IMR-90 (cell line): ENCODE results near the gene SYMPK. TPM values are rescaled to one million over a fixed set of nuclear protein-coding genes. Genes with fewer than 3 reads are reported as not detected.
A peak's percentile ranks its signal among the peaks of the same experiment; 100 is the strongest.

Source experiments
- ATAC-seq: fragments of 200-7000 bp; cut with Tn5 transposase; 2 replicates; pipeline ENCODE4 v1.9.1; 2020; ENCODE audit warnings: low read depth, mild to moderate bottlenecking, moderate library complexity
- BruUV-seq: library from RNA; stranded (reverse); fragments of 400-500 nt; replicated peaks from 2 replicates; lab custom pipeline; 2021; lab: Mats Ljungman, UMichigan
- CTCF ChIA-PET: fragments of 300-600 bp; formaldehyde crosslinking; extraction: SDS; loops from one replicate; lab custom pipeline; 2021; ENCODE audit warnings: antibody characterized with exemption; lab: Yijun Ruan, JAX
- POLR2A ChIA-PET: fragments of 300-600 bp; sonication (Branson Sonifier 250); formaldehyde crosslinking; loops from one replicate; lab custom pipeline; 2022; ENCODE audit warnings: antibody characterized with exemption; ENCODE audit not compliant: unreplicated experiment; lab: Charles Lee
- DNase-seq: peaks from one replicate; pipeline ENCODE4 v3.0.0; 2013
- H2AFZ ChIP-seq: replicated peaks from 2 replicates; pipeline ENCODE3; 2013; ENCODE audit warnings: low read length, mild to moderate bottlenecking; ENCODE audit not compliant: poor library complexity
- H2AK5ac ChIP-seq: 2 replicates; pipeline ENCODE4 v1.6.1; 2013; ENCODE audit warnings: low read depth, low read length, inconsistent platforms
- H2AK9ac ChIP-seq: replicated peaks from 2 replicates; pipeline ENCODE3; 2013; ENCODE audit warnings: mild to moderate bottlenecking, low read depth, low read length, moderate library complexity; ENCODE audit not compliant: poor library complexity
- H2BK120ac ChIP-seq: 2 replicates; pipeline ENCODE4 v1.6.1; 2013; ENCODE audit warnings: low read depth, low read length, inconsistent platforms
- H2BK15ac ChIP-seq: 3 replicates; pipeline ENCODE4 v1.6.1; 2013; ENCODE audit warnings: low read depth, low read length, inconsistent platforms
- H2BK20ac ChIP-seq: 2 replicates; pipeline ENCODE4 v1.6.1; 2013; ENCODE audit warnings: low read depth, mild to moderate bottlenecking, inconsistent platforms, low read length, moderate library complexity
- H2BK5ac ChIP-seq: 2 replicates; pipeline ENCODE4 v1.6.1; 2013; ENCODE audit warnings: mild to moderate bottlenecking, low read depth, low read length, inconsistent platforms; ENCODE audit not compliant: poor library complexity, severe bottlenecking
- H3K14ac ChIP-seq: replicated peaks from 2 replicates; pipeline ENCODE4 v1.6.1; 2013; ENCODE audit warnings: low read depth, low read length, inconsistent platforms
- H3K18ac ChIP-seq: 2 replicates; pipeline ENCODE4 v1.6.1; 2013; ENCODE audit warnings: low read depth, low read length, control low read depth
- H3K23ac ChIP-seq: 2 replicates; pipeline ENCODE4 v1.6.1; 2013; ENCODE audit warnings: low read depth, low read length, inconsistent platforms
- H3K27ac ChIP-seq: 2 replicates; pipeline ENCODE4 v1.5.1; 2013; ENCODE audit warnings: mild to moderate bottlenecking, control low read depth, low read length; ENCODE audit not compliant: insufficient read depth
- H3K27me3 ChIP-seq: 2 replicates; pipeline ENCODE4 v1.6.1; 2013; ENCODE audit warnings: low read length; ENCODE audit not compliant: control insufficient read depth, insufficient read depth
- H3K36me3 ChIP-seq: 2 replicates; pipeline ENCODE4 v1.6.1; 2013; ENCODE audit warnings: low read length, mixed read lengths; ENCODE audit not compliant: control insufficient read depth, insufficient read depth
- H3K4ac ChIP-seq: 2 replicates; pipeline ENCODE4 v1.6.1; 2013; ENCODE audit warnings: low read depth, low read length, inconsistent platforms
- H3K4me1 ChIP-seq: 2 replicates; pipeline ENCODE4 v1.6.1; 2013; ENCODE audit warnings: low read length, mixed read lengths; ENCODE audit not compliant: control insufficient read depth, insufficient read depth
- H3K4me2 ChIP-seq: 2 replicates; pipeline ENCODE4 v1.6.1; 2013; ENCODE audit warnings: low read depth, mild to moderate bottlenecking, control low read depth, low read length, moderate library complexity
- H3K4me3 ChIP-seq: 2 replicates; pipeline ENCODE4 v1.5.1; 2013; ENCODE audit warnings: low read depth, mild to moderate bottlenecking, control low read depth, low read length, moderate library complexity; ENCODE audit not compliant: insufficient read depth
- H3K56ac ChIP-seq: 2 replicates; pipeline ENCODE4 v1.6.1; 2013; ENCODE audit warnings: low read length, inconsistent platforms; ENCODE audit not compliant: insufficient read depth; ENCODE audit errors: extremely low read depth
- H3K79me1 ChIP-seq, 2 experiments: 2 replicates each; pipeline ENCODE4 v1.6.1; 2013; ENCODE audit warnings: low read length in 2 of 2, inconsistent platforms in 1 of 2, low read depth in 1 of 2
- H3K9ac ChIP-seq: 2 replicates; pipeline ENCODE4 v1.6.1; 2013; ENCODE audit warnings: low read depth, low read length, control low read depth
- H3K9me1 ChIP-seq: 2 replicates; pipeline ENCODE4 v1.6.1; 2013; ENCODE audit warnings: low read length, inconsistent platforms; ENCODE audit not compliant: insufficient read depth
- H3K9me3 ChIP-seq: 2 replicates; pipeline ENCODE4 v1.6.1; 2013; ENCODE audit warnings: low read length; ENCODE audit not compliant: control insufficient read depth, insufficient read depth
- H4K20me1 ChIP-seq: 2 replicates; pipeline ENCODE4 v1.6.1; 2013; ENCODE audit warnings: low read length, inconsistent platforms; ENCODE audit not compliant: insufficient read depth
- H4K5ac ChIP-seq: 2 replicates; pipeline ENCODE4 v1.6.1; 2013; ENCODE audit warnings: mild to moderate bottlenecking, low read depth, low read length, control low read depth
- H4K8ac ChIP-seq, 2 experiments: 2 replicates each; pipeline ENCODE4 v1.6.1; 2013; ENCODE audit warnings: low read depth in 2 of 2, low read length in 2 of 2, control low read depth in 1 of 2, inconsistent platforms in 1 of 2
- H4K91ac ChIP-seq: 2 replicates; pipeline ENCODE4 v1.6.1; 2013; ENCODE audit warnings: low read depth, low read length, inconsistent platforms; ENCODE audit not compliant: insufficient read depth
- BHLHE40 ChIP-seq: fragments of 150-350 bp; IDR thresholded peaks from 2 replicates; pipeline ENCODE4 v1.6.1; 2016; ENCODE audit warnings: mild to moderate bottlenecking, low read depth, low read length
- CEBPB ChIP-seq: IDR thresholded peaks from 2 replicates; pipeline ENCODE4 v1.6.1; 2012; ENCODE audit warnings: low read depth, low read length, improper control_type of control experiment
- MAZ ChIP-seq: IDR thresholded peaks from 2 replicates; pipeline ENCODE4 v1.6.1; 2012; ENCODE audit warnings: low read depth, mild to moderate bottlenecking, low read length, improper control_type of control experiment, moderate library complexity, borderline replicate concordance
- MXI1 ChIP-seq: IDR thresholded peaks from 2 replicates; pipeline ENCODE4 v1.6.1; 2012; ENCODE audit warnings: low read depth, mild to moderate bottlenecking, low read length, moderate library complexity, borderline replicate concordance
- NFE2L2 ChIP-seq: fragments of 150-350 bp; IDR thresholded peaks from 2 replicates; pipeline ENCODE4 v1.6.1; 2016; ENCODE audit warnings: low read depth, mild to moderate bottlenecking, low read length
- POLR2A ChIP-seq: IDR thresholded peaks from 2 replicates; pipeline ENCODE4 v1.6.1; 2012; ENCODE audit warnings: mild to moderate bottlenecking, low read depth, low read length
- RCOR1 ChIP-seq: IDR thresholded peaks from 2 replicates; pipeline ENCODE4 v1.6.1; 2012; ENCODE audit warnings: mild to moderate bottlenecking, low read length, improper control_type of control experiment; ENCODE audit not compliant: insufficient replicate concordance
- SMC3 ChIP-seq: fragments of 150-350 bp; IDR thresholded peaks from 2 replicates; pipeline ENCODE4 v1.6.1; 2016; ENCODE audit warnings: low read depth, mild to moderate bottlenecking, antibody characterized with exemption, low read length, moderate library complexity
- USF2 ChIP-seq: fragments of 150-350 bp; IDR thresholded peaks from 2 replicates; pipeline ENCODE4 v1.6.1; 2017; ENCODE audit warnings: mild to moderate bottlenecking, antibody characterized with exemption, low read length, low read depth
- WGBS, 2 experiments: methylation state at CpG; one replicate each; pipeline versions ENCODE4 v1.1.5 to v1.1.7; 2013; ENCODE audit warnings: missing lambda C conversion rate in 2 of 2; ENCODE audit not compliant: insufficient read length in 1 of 2; ENCODE audit errors: extremely low coverage in 2 of 2; 5-methylcytosine and 5-hydroxymethylcytosine counted together
- dilution Hi-C: fragments of 300-500 bp; cut with HindIII; formaldehyde crosslinking; loops from one replicate; pipeline ENCODE4 v1.14.3; 2018; ENCODE audit warnings: low sequenced_read_pairs; ENCODE audit not compliant: unreplicated experiment
- in situ Hi-C: fragments of 300-500 bp; cut with MboI; formaldehyde crosslinking; loops from 3 replicates; pipeline ENCODE4 v1.14.3; 2019; ENCODE audit warnings: low sequenced_read_pairs, inconsistent platforms, mixed read lengths
- intact Hi-C: fragments of 100-400 bp; cut with micrococcal nuclease; formaldehyde crosslinking; loops from 2 replicates; pipeline ENCODE4 v1.10.0; 2022
- polyA plus RNA-seq, 3 experiments: library from polyadenylated mRNA; depleted of rRNA; stranded (reverse); fragments of >200 nt; gene quantifications; 2 replicates each; pipeline ENCODE4 v1.2.3, GENCODE V29; 2012; ENCODE audit warnings: low replicate concordance in 1 of 3
- total RNA-seq: library from RNA; depleted of rRNA; stranded (reverse); fragments of >200 nt; gene quantifications from 2 replicates; pipeline ENCODE4 v1.2.3, GENCODE V29; 2012

SYMPK gene
- total and polyA plus RNA-seq, 2 of the 4 experiments (the other 2 are of a cell fraction), result 35.3 to 71.5 TPM

- intact Hi-C loops, result loop anchor here (2.0 kb wide), 1 partner anchor 76 kb away; the partner anchor contains the start of gene QPCTL
- peak within 1 kb of the TSS; percentile 72 for H3K18ac ChIP-seq
- 0 out of 2 replicates have a peak within 1 kb of the TSS, but pooled peaks have one; percentile 28 for H2BK20ac ChIP-seq
- H4K20me1 ChIP-seq, result peaks cover 12% of the 10 kb centered on the region
- H2AK9ac ChIP-seq, result peak within 1 kb of the TSS; percentile 98
- peak within 1 kb of the TSS; percentile 94 for H2AFZ ChIP-seq
- H4K8ac ChIP-seq, result peak within 1 kb of the TSS; percentile 15 to 82; a peak in 3 of 4 replicates
- TF ChIP-seq POLR2A, result peak; percentile 62; the same call in 1 of the 2 replicates
- peak; percentile 47 for TF ChIP-seq USF2
- no peak for TF ChIP-seq NFE2L2
- no peak for TF ChIP-seq SMC3
- peak; percentile 93 for TF ChIP-seq MAZ
- TF ChIP-seq MXI1, result peak; percentile 65; the same call in 1 of the 2 replicates
- TF ChIP-seq CEBPB, result peak; percentile 68
- 0 out of 2 replicates have a peak, but pooled peaks have one; percentile 13 for TF ChIP-seq BHLHE40
- TF ChIP-seq RCOR1, result peak; percentile 93
- POLR2A ChIA-PET, result interaction anchor here (0.6 to 1.2 kb wide), 9 partner anchors 10 to 77 kb away, joined by 3 to 11 read pairs (median 5); partner anchors contain the start of genes DMPK, DMWD, QPCTL and SNRPD2
- peaks cover 4 to 20% of the 10 kb centered on the region in 2 experiments; a peak in 1 of 4 replicates for H3K79me1 ChIP-seq
- no TSS peak for BruUV-seq
- H3K14ac ChIP-seq, result peak within 1 kb of the TSS; percentile 68
- H3K9me1 ChIP-seq, result no peaks in the 10 kb centered on the region; the same call in 1 of the 2 replicates
- 1% methylated on average over 15 of the region's 70 CpGs; no CpG with 5 or more reads in 1 of the 2 experiments for WGBS, 2 experiments
- no peaks in the 10 kb centered on the region for H3K27me3 ChIP-seq
- CTCF ChIA-PET, result interaction anchor here (0.6 to 3.0 kb wide), 9 partner anchors 9 to 73 kb away, joined by 3 to 24 read pairs (median 4); no protein-coding TSS in a partner anchor
- H3K4ac ChIP-seq, result peak within 1 kb of the TSS; percentile 89
- in situ Hi-C loops, result no loop called here
- ATAC-seq, result peak; percentile 56
- dilution Hi-C loops, result no loop called here
- peak within 1 kb of the TSS; percentile 94 for H3K9ac ChIP-seq
- DNase-seq, result peak; percentile 97
- peak within 1 kb of the TSS; percentile 52; the same call in 1 of the 3 replicates for H2BK15ac ChIP-seq
- H4K5ac ChIP-seq, result peak within 1 kb of the TSS; percentile 78
- H2AK5ac ChIP-seq, result peak within 1 kb of the TSS; percentile 86
- peak within 1 kb of the TSS; percentile 63 for H2BK120ac ChIP-seq
- peak within 1 kb of the TSS; percentile 62 for H3K4me3 ChIP-seq
- H2BK5ac ChIP-seq, result peak within 1 kb of the TSS; percentile 97
- H3K4me1 ChIP-seq, result peaks cover 16% of the 10 kb centered on the region
- H3K36me3 ChIP-seq, result peaks cover 8% of the 10 kb centered on the region; the same call in 1 of the 2 replicates
- peak within 1 kb of the TSS; percentile 98 for H3K27ac ChIP-seq
- H3K56ac ChIP-seq, result peak within 1 kb of the TSS; percentile 74
- no peaks in the 10 kb centered on the region for H3K9me3 ChIP-seq
- peak within 1 kb of the TSS; percentile 92 for H4K91ac ChIP-seq
- peak within 1 kb of the TSS; percentile 87 for H3K4me2 ChIP-seq
- H3K23ac ChIP-seq, result peak within 1 kb of the TSS; percentile 57
These were observed 93.8 kb downstream of the SYMPK start, which contains the start of gene SIX5 for GRCh38 chr19:45768984-45769782. Gene SIX5 (minus strand): TSS chr19:45769252. CDS start chr19:45768844, 408 bp downstream.
